ENCODE measurements around the gene GALT. TPM values are rescaled to one million over a fixed set of nuclear protein-coding genes. Genes with fewer than 3 reads are reported as not detected.
A peak's percentile ranks its signal among the peaks of the same experiment; 100 is the strongest.

Gene GALT
- total and polyA plus RNA-seq, 2 of the 13 experiments (the other 11 are each of a cell fraction or from before 2014, with no cell fraction given), result 40.4 to 46.3 TPM

DNA sequence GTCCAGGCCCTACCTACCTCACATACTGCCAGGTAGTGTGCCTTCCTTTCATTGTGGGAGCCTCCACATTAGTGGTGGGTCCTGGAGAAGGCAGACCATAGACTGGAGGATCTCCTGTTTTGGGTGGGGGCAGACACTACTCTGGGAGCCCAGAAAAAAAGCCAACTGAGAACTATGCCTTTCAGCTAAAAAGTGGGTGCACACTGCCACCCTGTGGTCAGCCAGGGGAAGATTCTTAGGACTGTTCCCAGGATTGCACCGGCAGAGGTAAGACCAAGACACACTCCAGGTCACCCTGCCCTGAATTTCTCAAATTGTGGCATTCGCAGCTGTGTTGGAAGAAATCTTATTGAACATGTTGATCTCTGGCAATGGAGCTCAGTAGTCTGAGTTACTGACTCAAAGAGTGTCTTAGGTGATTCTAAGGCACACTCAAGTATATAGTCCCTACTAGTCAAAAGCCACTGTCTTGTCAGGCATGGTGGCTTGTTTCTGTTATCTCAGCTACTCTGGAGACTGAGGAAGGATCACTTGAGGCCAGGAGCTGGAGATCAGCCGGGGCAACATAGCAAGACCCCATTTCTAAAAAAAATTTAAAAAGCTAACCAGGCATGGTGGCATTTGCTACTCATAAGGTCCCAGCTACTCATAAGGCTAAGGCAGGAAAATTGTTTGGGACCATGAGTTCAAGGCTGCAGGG, 12.5 kb upstream of the GALT start (continued):
- TF ChIP-seq, protein P1, sequence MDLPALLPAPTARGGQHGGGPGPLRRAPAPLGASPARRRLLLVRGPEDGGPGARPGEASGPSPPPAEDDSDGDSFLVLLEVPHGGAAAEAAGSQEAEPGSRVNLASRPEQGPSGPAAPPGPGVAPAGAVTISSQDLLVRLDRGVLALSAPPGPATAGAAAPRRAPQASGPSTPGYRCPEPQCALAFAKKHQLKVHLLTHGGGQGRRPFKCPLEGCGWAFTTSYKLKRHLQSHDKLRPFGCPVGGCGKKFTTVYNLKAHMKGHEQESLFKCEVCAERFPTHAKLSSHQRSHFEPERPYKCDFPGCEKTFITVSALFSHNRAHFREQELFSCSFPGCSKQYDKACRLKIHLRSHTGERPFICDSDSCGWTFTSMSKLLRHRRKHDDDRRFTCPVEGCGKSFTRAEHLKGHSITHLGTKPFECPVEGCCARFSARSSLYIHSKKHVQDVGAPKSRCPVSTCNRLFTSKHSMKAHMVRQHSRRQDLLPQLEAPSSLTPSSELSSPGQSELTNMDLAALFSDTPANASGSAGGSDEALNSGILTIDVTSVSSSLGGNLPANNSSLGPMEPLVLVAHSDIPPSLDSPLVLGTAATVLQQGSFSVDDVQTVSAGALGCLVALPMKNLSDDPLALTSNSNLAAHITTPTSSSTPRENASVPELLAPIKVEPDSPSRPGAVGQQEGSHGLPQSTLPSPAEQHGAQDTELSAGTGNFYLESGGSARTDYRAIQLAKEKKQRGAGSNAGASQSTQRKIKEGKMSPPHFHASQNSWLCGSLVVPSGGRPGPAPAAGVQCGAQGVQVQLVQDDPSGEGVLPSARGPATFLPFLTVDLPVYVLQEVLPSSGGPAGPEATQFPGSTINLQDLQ (CRISPR knock-in tag; IDR thresholded peaks at IDR 0.05), result no peak
- no peak for TF ChIP-seq ARHGAP35 (CRISPR knock-in tag; IDR thresholded peaks at IDR 0.05; ENCODE audit: borderline replicate concordance)
- TF ChIP-seq TSC22D2 (CRISPR knock-in tag; IDR thresholded peaks at IDR 0.05; ENCODE audit: borderline replicate concordance), result no peak
- TF ChIP-seq, protein P2, sequence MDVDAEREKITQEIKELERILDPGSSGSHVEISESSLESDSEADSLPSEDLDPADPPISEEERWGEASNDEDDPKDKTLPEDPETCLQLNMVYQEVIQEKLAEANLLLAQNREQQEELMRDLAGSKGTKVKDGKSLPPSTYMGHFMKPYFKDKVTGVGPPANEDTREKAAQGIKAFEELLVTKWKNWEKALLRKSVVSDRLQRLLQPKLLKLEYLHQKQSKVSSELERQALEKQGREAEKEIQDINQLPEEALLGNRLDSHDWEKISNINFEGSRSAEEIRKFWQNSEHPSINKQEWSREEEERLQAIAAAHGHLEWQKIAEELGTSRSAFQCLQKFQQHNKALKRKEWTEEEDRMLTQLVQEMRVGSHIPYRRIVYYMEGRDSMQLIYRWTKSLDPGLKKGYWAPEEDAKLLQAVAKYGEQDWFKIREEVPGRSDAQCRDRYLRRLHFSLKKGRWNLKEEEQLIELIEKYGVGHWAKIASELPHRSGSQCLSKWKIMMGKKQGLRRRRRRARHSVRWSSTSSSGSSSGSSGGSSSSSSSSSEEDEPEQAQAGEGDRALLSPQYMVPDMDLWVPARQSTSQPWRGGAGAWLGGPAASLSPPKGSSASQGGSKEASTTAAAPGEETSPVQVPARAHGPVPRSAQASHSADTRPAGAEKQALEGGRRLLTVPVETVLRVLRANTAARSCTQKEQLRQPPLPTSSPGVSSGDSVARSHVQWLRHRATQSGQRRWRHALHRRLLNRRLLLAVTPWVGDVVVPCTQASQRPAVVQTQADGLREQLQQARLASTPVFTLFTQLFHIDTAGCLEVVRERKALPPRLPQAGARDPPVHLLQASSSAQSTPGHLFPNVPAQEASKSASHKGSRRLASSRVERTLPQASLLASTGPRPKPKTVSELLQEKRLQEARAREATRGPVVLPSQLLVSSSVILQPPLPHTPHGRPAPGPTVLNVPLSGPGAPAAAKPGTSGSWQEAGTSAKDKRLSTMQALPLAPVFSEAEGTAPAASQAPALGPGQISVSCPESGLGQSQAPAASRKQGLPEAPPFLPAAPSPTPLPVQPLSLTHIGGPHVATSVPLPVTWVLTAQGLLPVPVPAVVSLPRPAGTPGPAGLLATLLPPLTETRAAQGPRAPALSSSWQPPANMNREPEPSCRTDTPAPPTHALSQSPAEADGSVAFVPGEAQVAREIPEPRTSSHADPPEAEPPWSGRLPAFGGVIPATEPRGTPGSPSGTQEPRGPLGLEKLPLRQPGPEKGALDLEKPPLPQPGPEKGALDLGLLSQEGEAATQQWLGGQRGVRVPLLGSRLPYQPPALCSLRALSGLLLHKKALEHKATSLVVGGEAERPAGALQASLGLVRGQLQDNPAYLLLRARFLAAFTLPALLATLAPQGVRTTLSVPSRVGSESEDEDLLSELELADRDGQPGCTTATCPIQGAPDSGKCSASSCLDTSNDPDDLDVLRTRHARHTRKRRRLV (CRISPR knock-in tag; IDR thresholded peaks at IDR 0.05), result no peak
- no peak for TF ChIP-seq ZKSCAN5 (CRISPR knock-in tag; IDR thresholded peaks at IDR 0.05)
- no peak for TF ChIP-seq SIX4 (CRISPR knock-in tag; IDR thresholded peaks at IDR 0.05)
- TF ChIP-seq TEAD3 (CRISPR knock-in tag; optimal IDR thresholded peaks at IDR 0.05; ENCODE audit: borderline replicate concordance), result peak; percentile 56
- no peak for TF ChIP-seq MEF2D (CRISPR knock-in tag; IDR thresholded peaks at IDR 0.05)
- TF ChIP-seq, protein P3, sequence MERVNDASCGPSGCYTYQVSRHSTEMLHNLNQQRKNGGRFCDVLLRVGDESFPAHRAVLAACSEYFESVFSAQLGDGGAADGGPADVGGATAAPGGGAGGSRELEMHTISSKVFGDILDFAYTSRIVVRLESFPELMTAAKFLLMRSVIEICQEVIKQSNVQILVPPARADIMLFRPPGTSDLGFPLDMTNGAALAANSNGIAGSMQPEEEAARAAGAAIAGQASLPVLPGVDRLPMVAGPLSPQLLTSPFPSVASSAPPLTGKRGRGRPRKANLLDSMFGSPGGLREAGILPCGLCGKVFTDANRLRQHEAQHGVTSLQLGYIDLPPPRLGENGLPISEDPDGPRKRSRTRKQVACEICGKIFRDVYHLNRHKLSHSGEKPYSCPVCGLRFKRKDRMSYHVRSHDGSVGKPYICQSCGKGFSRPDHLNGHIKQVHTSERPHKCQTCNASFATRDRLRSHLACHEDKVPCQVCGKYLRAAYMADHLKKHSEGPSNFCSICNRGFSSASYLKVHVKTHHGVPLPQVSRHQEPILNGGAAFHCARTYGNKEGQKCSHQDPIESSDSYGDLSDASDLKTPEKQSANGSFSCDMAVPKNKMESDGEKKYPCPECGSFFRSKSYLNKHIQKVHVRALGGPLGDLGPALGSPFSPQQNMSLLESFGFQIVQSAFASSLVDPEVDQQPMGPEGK (CRISPR knock-in tag; IDR thresholded peaks at IDR 0.05), result peak; percentile 38; the same call in 1 of the 2 replicates
- TF ChIP-seq GZF1 (CRISPR knock-in tag; IDR thresholded peaks at IDR 0.05), result no peak
- no peak for TF ChIP-seq ZNF263 (CRISPR knock-in tag; IDR thresholded peaks at IDR 0.05)
- TF ChIP-seq, protein P4, sequence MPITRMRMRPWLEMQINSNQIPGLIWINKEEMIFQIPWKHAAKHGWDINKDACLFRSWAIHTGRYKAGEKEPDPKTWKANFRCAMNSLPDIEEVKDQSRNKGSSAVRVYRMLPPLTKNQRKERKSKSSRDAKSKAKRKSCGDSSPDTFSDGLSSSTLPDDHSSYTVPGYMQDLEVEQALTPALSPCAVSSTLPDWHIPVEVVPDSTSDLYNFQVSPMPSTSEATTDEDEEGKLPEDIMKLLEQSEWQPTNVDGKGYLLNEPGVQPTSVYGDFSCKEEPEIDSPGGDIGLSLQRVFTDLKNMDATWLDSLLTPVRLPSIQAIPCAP (CRISPR knock-in tag; IDR thresholded peaks at IDR 0.05; ENCODE audit: low read depth), result no peak
- no peak for TF ChIP-seq NFRKB (IDR thresholded peaks at IDR 0.05)
- TF ChIP-seq, protein P5, sequence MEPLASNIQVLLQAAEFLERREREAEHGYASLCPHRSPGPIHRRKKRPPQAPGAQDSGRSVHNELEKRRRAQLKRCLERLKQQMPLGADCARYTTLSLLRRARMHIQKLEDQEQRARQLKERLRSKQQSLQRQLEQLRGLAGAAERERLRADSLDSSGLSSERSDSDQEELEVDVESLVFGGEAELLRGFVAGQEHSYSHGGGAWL (CRISPR knock-in tag; IDR thresholded peaks at IDR 0.05), result no peak
- TF ChIP-seq ZSCAN21 (CRISPR knock-in tag; IDR thresholded peaks at IDR 0.05; ENCODE audit: borderline replicate concordance), result no peak
- no peak for TF ChIP-seq ARID2 (CRISPR knock-in tag; IDR thresholded peaks at IDR 0.05; ENCODE audit: borderline replicate concordance)
- no peak for TF ChIP-seq ZNF773 (CRISPR knock-in tag; IDR thresholded peaks at IDR 0.05; ENCODE audit: borderline replicate concordance)
- no peak for TF ChIP-seq HOXA3 (CRISPR knock-in tag; IDR thresholded peaks at IDR 0.05)
- TF ChIP-seq ZNF776 (CRISPR knock-in tag; IDR thresholded peaks at IDR 0.05), result no peak

All from HepG2 (cell line).